Daoy (cell line): ENCODE measurements around the gene LRRC4. TPM values are rescaled to one million over a fixed set of nuclear protein-coding genes. Genes with fewer than 3 reads are reported as not detected.
A peak's percentile ranks its signal among the peaks of the same experiment; 100 is the strongest.

ENCODE experiments used
- DNase-seq: peaks from one replicate; pipeline ENCODE4 v3.0.0-alpha.2; 2015; ENCODE audit warnings: low read depth
- total RNA-seq: library from RNA; depleted of rRNA; stranded (reverse); fragments of >200 nt; shearing (Covaris generic); gene quantifications from 2 replicates; pipeline ENCODE4 v1.2.3, GENCODE V29; 2014

Gene LRRC4
- total RNA-seq, 1 experiment from 2014 or later, result 0.51 TPM

GRCh38 chr7:128031901-128032604 lies 816 bp upstream of the LRRC4 start:
- peak; percentile 91 for DNase-seq

- no peak for DNase-seq
Observed at GRCh38 chr7:128030263-128030653, 979 bp downstream of the LRRC4 start.

- DNase-seq, result no peak
Observed at GRCh38 chr7:128029405-128029995, 1.7 kb downstream of the LRRC4 start.

- no peak for DNase-seq
Observed at GRCh38 chr7:128027485-128027980, 3.7 kb downstream of the LRRC4 start.

- DNase-seq, result no peak
Observed at GRCh38 chr7:128026551-128026950, 4.7 kb downstream of the LRRC4 start.

- no peak for DNase-seq
Observed at GRCh38 chr7:128025819-128026218, 5.4 kb downstream of the LRRC4 start.

GRCh38 chr7:128025380-128025779 lies 5.9 kb downstream of the LRRC4 start:
- DNase-seq, result peak; percentile 72

GRCh38 chr7:128024151-128024550 lies 7.1 kb downstream of the LRRC4 start:
- no peak for DNase-seq

GRCh38 chr7:128022631-128023532 lies 8.4 kb downstream of the LRRC4 start:
- peak; percentile 77 for DNase-seq

- DNase-seq, result peak; percentile 67
Observed at GRCh38 chr7:128021366-128021765, 9.9 kb downstream of the LRRC4 start.

GRCh38 chr7:128020159-128020558 lies 11.1 kb downstream of the LRRC4 start:
- DNase-seq, result no peak

GRCh38 chr7:128019288-128019687 lies 11.9 kb downstream of the LRRC4 start:
- DNase-seq, result no peak

- DNase-seq, result peak; percentile 94
Observed at GRCh38 chr7:128017862-128018845, 13.1 kb downstream of the LRRC4 start.

- DNase-seq, result no peak
Observed at GRCh38 chr7:128017460-128017859, 13.8 kb downstream of the LRRC4 start.

GRCh38 chr7:128014811-128015210 lies 16.4 kb downstream of the LRRC4 start:
- DNase-seq, result no peak

GRCh38 chr7:128011131-128011661 lies 20.0 kb downstream of the LRRC4 start:
- DNase-seq, result no peak

GRCh38 chr7:128010391-128011127 lies 20.7 kb downstream of the LRRC4 start:
- no peak for DNase-seq

GRCh38 chr7:128008744-128009143 lies 22.5 kb downstream of the LRRC4 start:
- DNase-seq, result no peak

GRCh38 chr7:128008141-128008540 lies 23.1 kb downstream of the LRRC4 start:
- DNase-seq, result no peak

GRCh38 chr7:128007303-128007680 lies 23.9 kb downstream of the LRRC4 start:
- no peak for DNase-seq
